Spleen (tissue), 11 donors: ENCODE data around the gene VWA3A. TPM values are rescaled to one million over a fixed set of nuclear protein-coding genes. Genes with fewer than 3 reads are reported as not detected.

Experiments used
- DNase-seq: peaks from one replicate; pipeline ENCODE4 v3.0.0-alpha.2; 2020
- H3K27ac ChIP-seq, 8 donors: fragments of 200-600 bp; sonication (generic) in 7 of 8; 1 replicate in 4 of 8; 2 replicates in 4 of 8; pipeline versions ENCODE4 v1.5.0 to v1.8.0; 2016 to 2021; ENCODE audit warnings: inconsistent platforms in 4 of 8, mild to moderate bottlenecking in 4 of 8, moderate library complexity in 1 of 8
- H3K27me3 ChIP-seq, 7 donors: fragments of 200-600 bp; sonication (generic) in 6 of 7; replicated peaks in 1 of 7; 1 replicate in 4 of 7; 2 replicates in 3 of 7; pipeline versions ENCODE4 v1.5.0 to v1.8.0; 2016 to 2021; ENCODE audit warnings: inconsistent platforms in 3 of 7, mild to moderate bottlenecking in 1 of 7
- H3K36me3 ChIP-seq, 6 donors: fragments of 200-600 bp; sonication (generic) in 5 of 6; 1 replicate in 4 of 6; 2 replicates in 2 of 6; pipeline versions ENCODE4 v1.5.0 to v1.8.0; 2016 to 2021; ENCODE audit warnings: inconsistent platforms in 2 of 6
- H3K4me1 ChIP-seq, 6 donors: fragments of 200-600 bp; sonication (generic) in 5 of 6; 1 replicate in 3 of 6; 2 replicates in 3 of 6; pipeline versions ENCODE4 v1.5.0 to v1.8.0; 2016 to 2021; ENCODE audit warnings: inconsistent platforms in 3 of 6
- H3K4me3 ChIP-seq, 8 donors: fragments of 200-600 bp; sonication (generic) in 7 of 8; 1 replicate in 4 of 8; 2 replicates in 4 of 8; pipeline versions ENCODE4 v1.5.0 to v1.8.0; 2016 to 2021; ENCODE audit warnings: inconsistent platforms in 4 of 8, mild to moderate bottlenecking in 4 of 8, moderate library complexity in 2 of 8
- H3K9me3 ChIP-seq, 8 donors: fragments of 200-600 bp; sonication (generic) in 7 of 8; 1 replicate in 4 of 8; 2 replicates in 4 of 8; pipeline versions ENCODE4 v1.5.0 to v1.8.0; 2016 to 2021; ENCODE audit warnings: inconsistent platforms in 4 of 8
- POLR2A ChIP-seq, 3 donors: fragments of 450-650 bp; IDR thresholded peaks; one replicate each; pipeline ENCODE4 v1.5.1; 2017; ENCODE audit warnings: antibody characterized with exemption in 3 of 3, mild to moderate bottlenecking in 1 of 3
- POLR2AphosphoS5 ChIP-seq, 3 donors: sonication (generic); formaldehyde crosslinking; IDR thresholded peaks; one replicate each; pipeline ENCODE4 v1.5.1; 2017; ENCODE audit warnings: antibody characterized with exemption in 3 of 3
- WGBS, 5 donors: extraction: QIAGEN DNeasy Blood & Tissue Kit in 3 of 5; methylation state at CpG; one replicate each; pipeline versions ENCODE4 v1.1.5 to v1.1.7; 2013 to 2018; 5-methylcytosine and 5-hydroxymethylcytosine counted together
- intact Hi-C: fragments of 100-400 bp; cut with DNase I; formaldehyde crosslinking; loops from one replicate; pipeline ENCODE4 v1.15.0; 2023; ENCODE audit warnings: low total_unique reads
- polyA plus RNA-seq, 3 donors: library from polyadenylated mRNA; stranded (reverse); fragments of 200-250 nt; gene quantifications; one replicate each; pipeline ENCODE4 v1.2.1, GENCODE V29; 2013
- total RNA-seq, 7 donors: library from RNA; depleted of rRNA in 3 of 7; stranded (reverse); fragments of >200 nt in 3 of 7; fragmentation: NEBNext Ultra II Directional in 4 of 7; extraction: Animal tissue kit (Norgen Biotek cat#: 25700) in 4 of 7; gene quantifications; one replicate each; pipeline versions ENCODE4 v1.1.0 to v1.2.1, GENCODE V29; 2016 to 2021
- TF ChIP-seq, protein P1 (sequence below), 11 experiments: fragments of 200-600 bp in 7 of 11; fragments of 450-650 bp in 4 of 11; sonication (generic) in 4 of 11; IDR thresholded peaks in 8 of 11; conservative IDR thresholded peaks in 3 of 11; 1 replicate in 7 of 11; 2 replicates in 4 of 11; pipeline versions ENCODE4 v1.4.0 to v1.8.0; 2016 to 2021; ENCODE audit warnings: antibody characterized with exemption in 11 of 11, inconsistent platforms in 4 of 11, mild to moderate bottlenecking in 1 of 11
- donor health status: healthy with polysubstance abuse.
- donor health status: DM: no; HTN: no; CAD: no; lungs with moderate emphysema.
- donor health status: DM: no; HTN: no; CAD: no.
- donor health status: Bipolar disorder and iron deficiency.
- donor health status: healthy.
- donor health status: DM: no; HTN: no; CAD: no.
- donor health status: DM: yes; HTN: yes; CAD: no.

Gene VWA3A
- total and polyA plus RNA-seq, 10 donors, result 0.08 to 2.1 (median 0.30) TPM; not detected in 2

DNA sequence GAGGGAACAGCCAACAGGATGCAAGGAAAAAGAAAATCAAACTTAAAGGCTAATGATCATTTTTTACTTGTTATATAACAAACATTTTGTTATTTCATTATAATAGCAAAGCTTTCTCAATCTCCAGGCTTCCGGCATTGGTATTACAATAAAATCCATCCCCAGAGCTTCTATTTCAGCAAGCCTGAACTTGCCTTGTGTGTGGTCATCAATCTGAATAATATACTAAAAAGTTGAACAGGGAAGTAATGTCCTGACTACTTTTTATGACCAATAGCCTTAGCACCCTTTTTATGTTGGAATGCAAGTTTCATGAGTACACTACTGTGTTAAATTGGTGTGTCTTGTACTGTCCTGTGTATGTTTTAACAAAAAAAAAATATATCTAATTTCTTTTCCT lies 27.1 kb upstream of the VWA3A start:
- Histone ChIP-seq H3K27ac (no peak overlapping the region), H3K4me3 (no peak overlapping the region), H3K27me3 (no peaks in the 10 kb centered on the region), H3K4me1 (peaks cover 0 to 11% (median 0%) of the 10 kb centered on the region in 6 donors), H3K9me3 (peaks cover 0 to 18% (median 11%) of the 10 kb centered on the region in 8 donors), H3K36me3 (peaks cover 0 to 7% (median 0%) of the 10 kb centered on the region in 6 donors)
- intact Hi-C loops, result no loop called here
- 89 to 100% (median 94%) methylated on average over 1 of the region's 1 CpG for WGBS, 5 donors
- no peak for TF ChIP-seq POLR2A (IDR thresholded peaks at IDR 0.05)
- TF ChIP-seq, protein P1, sequence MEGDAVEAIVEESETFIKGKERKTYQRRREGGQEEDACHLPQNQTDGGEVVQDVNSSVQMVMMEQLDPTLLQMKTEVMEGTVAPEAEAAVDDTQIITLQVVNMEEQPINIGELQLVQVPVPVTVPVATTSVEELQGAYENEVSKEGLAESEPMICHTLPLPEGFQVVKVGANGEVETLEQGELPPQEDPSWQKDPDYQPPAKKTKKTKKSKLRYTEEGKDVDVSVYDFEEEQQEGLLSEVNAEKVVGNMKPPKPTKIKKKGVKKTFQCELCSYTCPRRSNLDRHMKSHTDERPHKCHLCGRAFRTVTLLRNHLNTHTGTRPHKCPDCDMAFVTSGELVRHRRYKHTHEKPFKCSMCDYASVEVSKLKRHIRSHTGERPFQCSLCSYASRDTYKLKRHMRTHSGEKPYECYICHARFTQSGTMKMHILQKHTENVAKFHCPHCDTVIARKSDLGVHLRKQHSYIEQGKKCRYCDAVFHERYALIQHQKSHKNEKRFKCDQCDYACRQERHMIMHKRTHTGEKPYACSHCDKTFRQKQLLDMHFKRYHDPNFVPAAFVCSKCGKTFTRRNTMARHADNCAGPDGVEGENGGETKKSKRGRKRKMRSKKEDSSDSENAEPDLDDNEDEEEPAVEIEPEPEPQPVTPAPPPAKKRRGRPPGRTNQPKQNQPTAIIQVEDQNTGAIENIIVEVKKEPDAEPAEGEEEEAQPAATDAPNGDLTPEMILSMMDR (IDR thresholded peaks at IDR 0.05 in 8 of 11, conservative IDR thresholded peaks at IDR 0.05 in 3 of 11), result no peak
- TF ChIP-seq POLR2AphosphoS5 (IDR thresholded peaks at IDR 0.05), result no peak
- no peak for DNase-seq

DNA sequence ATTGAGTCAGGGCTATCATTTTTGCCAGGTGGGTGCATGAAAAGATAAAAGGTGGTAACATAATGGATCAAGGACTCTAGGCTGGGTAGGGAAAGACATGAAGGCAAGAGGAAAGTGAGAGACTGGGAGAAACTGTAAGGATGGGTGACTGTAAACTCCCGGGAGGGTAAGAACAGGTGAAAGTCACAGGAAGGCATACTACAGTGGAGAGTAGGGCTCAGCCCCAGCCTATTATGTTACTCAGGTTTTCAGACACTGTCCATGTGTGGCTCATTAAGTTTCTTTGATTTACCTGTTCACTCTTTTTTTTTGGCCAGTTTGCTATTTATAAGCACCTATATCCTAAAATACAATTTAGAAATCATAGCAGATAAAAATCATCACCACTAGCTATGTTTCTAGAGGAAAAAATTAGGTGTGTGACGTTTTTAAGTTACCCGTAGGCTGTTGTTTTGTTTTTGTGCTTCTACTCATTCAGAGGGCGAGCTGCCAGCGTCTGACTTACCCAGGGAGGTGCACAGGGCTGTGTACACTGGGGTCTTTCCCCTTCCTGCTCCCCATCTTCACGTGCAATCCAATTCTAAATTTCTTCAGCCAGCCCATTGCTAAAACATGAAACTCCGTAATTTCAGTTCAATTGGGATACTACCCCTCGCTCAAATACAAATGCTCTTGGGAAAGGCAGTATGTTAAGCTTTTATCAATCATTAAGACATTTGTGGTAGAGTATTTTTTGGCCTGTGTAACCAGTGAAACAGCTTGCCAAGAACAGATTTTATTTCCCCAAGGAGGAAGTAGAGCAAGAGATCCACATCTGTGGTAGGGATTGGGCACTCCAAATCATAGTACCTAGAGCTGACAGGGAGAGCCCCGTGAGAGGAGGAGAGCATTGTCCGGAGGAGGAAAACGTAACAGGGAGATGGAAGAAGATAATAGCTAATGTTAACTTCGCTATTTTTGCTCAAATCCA lies 21.7 kb upstream of the VWA3A start:
- Histone ChIP-seq H3K36me3 (peaks cover 0 to 10% (median 0%) of the 10 kb centered on the region in 6 donors), H3K27me3 (no peaks in the 10 kb centered on the region), H3K27ac (no peak overlapping the region), H3K4me3 (no peak overlapping the region), H3K9me3 (peaks cover 0 to 18% (median 11%) of the 10 kb centered on the region in 8 donors), H3K4me1 (peaks cover 0 to 21% (median 0%) of the 10 kb centered on the region in 6 donors)
- 68 to 90% (median 77%) methylated on average over 12 of the region's 12 CpGs for WGBS, 5 donors
- intact Hi-C loops, result loop anchor here (10.0 kb wide), 1 partner anchor 114 kb away; no protein-coding TSS in a partner anchor
- TF ChIP-seq POLR2A (IDR thresholded peaks at IDR 0.05), result no peak
- TF ChIP-seq POLR2AphosphoS5 (IDR thresholded peaks at IDR 0.05), result no peak
- TF ChIP-seq, protein P1 (IDR thresholded peaks at IDR 0.05 in 8 of 11, conservative IDR thresholded peaks at IDR 0.05 in 3 of 11), result no peak
- DNase-seq, result no peak

DNA sequence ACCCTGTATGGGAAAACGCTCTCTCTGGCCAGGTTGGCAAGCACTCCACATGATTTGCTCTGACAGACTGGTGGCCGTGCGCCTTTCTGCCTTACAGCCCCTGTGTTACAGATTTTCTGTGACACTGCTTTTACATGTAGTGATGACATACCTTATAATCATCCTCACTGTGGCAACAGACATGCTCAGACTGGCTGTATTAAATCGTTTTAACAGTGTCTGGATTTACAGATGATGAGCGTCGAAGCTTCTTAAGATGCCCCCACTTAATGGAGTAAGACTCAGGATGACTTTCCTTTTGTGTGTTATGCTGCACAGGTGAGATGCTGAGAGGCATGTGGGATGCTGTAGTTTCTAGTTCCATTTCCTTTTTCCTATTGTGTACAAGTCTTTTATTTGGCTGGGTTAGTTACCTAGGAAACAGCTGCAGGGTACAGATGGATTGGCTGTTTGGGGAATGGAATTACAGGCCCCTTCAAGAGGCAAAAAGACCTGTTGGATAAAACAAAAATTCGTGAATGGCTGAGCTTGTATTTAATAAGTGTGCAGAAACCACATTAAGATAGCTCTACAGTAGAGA lies 20.9 kb upstream of the VWA3A start:
- Histone ChIP-seq H3K4me1 (peaks cover 0 to 21% (median 0%) of the 10 kb centered on the region in 6 donors), H3K9me3 (peaks cover 0 to 16% (median 10%) of the 10 kb centered on the region in 8 donors), H3K27ac (no peak overlapping the region), H3K4me3 (no peak overlapping the region), H3K27me3 (no peaks in the 10 kb centered on the region), H3K36me3 (peaks cover 0 to 15% (median 2%) of the 10 kb centered on the region in 6 donors)
- no peak for TF ChIP-seq POLR2A (IDR thresholded peaks at IDR 0.05)
- TF ChIP-seq, protein P1 (IDR thresholded peaks at IDR 0.05 in 8 of 11, conservative IDR thresholded peaks at IDR 0.05 in 3 of 11), result no peak
- no peak for TF ChIP-seq POLR2AphosphoS5 (IDR thresholded peaks at IDR 0.05)
- WGBS, 5 donors, result 87 to 95% (median 93%) methylated on average over 7 of the region's 7 CpGs
- no peak for DNase-seq
- intact Hi-C loops, result loop anchor here (10.0 kb wide), 1 partner anchor 113 kb away; no protein-coding TSS in a partner anchor
